ENCODE results near the gene MVP.

DNA sequence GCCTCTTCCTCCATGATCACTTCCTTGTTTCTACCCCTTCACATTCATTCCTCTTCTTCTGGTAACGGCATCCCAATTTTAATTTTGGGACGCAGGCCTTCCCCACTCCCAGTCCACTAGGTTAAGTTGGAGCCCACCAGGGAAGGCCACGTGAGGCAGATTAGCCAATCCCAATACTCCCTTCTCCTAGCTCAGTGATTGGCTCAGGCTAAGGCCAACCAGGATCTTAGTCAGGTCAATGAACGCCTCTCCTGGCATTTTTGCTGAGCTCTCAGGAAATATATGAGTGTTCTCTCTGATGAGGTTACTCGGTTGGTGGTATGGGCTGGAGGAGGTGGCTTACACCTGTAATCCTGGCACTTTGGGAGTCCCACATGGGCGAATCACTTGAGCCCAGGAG, 63.7 kb downstream of the MVP start:
- TF ChIP-seq POLR2AphosphoS5 (IDR thresholded peaks at IDR 0.05; ENCODE audit: low read depth, low read length) (no peak), POLR2A (IDR thresholded peaks at IDR 0.05; ENCODE audit: low read depth, low read length) (no peak), TAF1 (IDR thresholded peaks at IDR 0.05; ENCODE audit: low read depth, low read length) (no peak), PAX5 (IDR thresholded peaks at IDR 0.05; ENCODE audit: insufficient read depth, low read length, severe bottlenecking) (no peak)

Data from GM12891 (cell line).